Omental fat pad (tissue), 4 donors: ENCODE data around the gene RFT1. TPM values are rescaled to one million over a fixed set of nuclear protein-coding genes. Genes with fewer than 3 reads are reported as not detected.
"Not testable (repeated sequence)": the region's sequence is repeated elsewhere in the genome, so short reads cannot be mapped to it uniquely, and the experiment has no call there.

ENCODE experiments used
- ATAC-seq: fragments of 150-250 bp; one replicate; pipeline ENCODE4 v1.9.1; 2016; ENCODE audit warnings: mild to moderate bottlenecking, moderate library complexity; ENCODE audit not compliant: low FRiP score
- DNase-seq: peaks from one replicate; pipeline ENCODE4 v3.0.0-alpha.2; 2019; ENCODE audit warnings: low spot score
- CTCF ChIP-seq, 3 donors: fragments of 450-650 bp; IDR thresholded peaks; one replicate each; pipeline ENCODE4 v1.5.1; 2016 to 2017; ENCODE audit warnings: antibody characterized with exemption in 3 of 3, mild to moderate bottlenecking in 3 of 3, moderate library complexity in 2 of 3
- total RNA-seq, 4 donors: library from RNA; depleted of rRNA; stranded (reverse); fragments of >200 nt; gene quantifications; one replicate each; pipeline ENCODE4 v1.1.0, GENCODE V29; 2016

The RFT1 gene
- total RNA-seq, 4 donors from 2014 or later: 9.1 to 14.0 (median 10.5) TPM

GRCh38 chr3:53068176-53068575 is 62.1 kb downstream of the RFT1 start:
- DNase-seq (no peak), ATAC-seq (no peak)
- no peak for TF ChIP-seq CTCF (IDR thresholded peaks at IDR 0.05)

GRCh38 chr3:53067567-53067966 is 62.7 kb downstream of the RFT1 start:
- TF ChIP-seq CTCF (IDR thresholded peaks at IDR 0.05): no peak
- ATAC-seq: no peak
- no peak for DNase-seq

DNA sequence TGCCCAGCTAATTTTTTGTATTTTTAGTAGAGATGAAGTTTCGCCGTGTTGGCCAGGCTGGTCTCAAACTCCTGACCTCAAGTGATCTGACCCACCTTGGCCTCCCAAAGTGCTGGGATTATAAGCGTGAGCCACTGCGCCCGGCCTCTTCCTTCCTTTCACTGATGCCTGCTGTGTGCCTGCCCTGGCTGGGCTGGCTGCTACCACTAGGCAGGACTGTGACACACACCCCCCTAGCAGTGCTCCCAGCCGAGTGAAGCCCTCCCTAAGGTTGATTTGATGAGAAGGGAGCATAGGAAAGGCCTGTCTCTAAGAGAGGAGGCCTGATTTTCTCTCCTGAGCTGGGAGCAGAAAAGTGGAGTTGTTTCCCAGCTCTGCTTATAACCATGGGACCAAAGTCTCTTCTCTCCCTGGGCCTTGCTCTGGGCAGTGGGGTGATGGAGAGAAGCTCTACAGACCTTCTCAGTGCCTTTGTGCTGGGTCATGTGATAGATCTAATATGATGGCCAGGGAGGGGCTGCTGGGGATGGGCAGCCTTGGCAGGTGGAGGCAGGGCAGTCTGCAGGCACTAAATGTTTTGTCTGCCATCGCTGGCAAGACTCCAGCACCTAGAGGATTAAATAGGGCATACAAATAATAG is 64.3 kb downstream of the RFT1 start:
- no peak for DNase-seq
- no peak for TF ChIP-seq CTCF (IDR thresholded peaks at IDR 0.05)
- ATAC-seq: no peak

- no peak for TF ChIP-seq CTCF (IDR thresholded peaks at IDR 0.05)
- ATAC-seq (no peak), DNase-seq (no peak)
Observed at GRCh38 chr3:53062905-53063304, 67.3 kb downstream of the RFT1 start.

DNA sequence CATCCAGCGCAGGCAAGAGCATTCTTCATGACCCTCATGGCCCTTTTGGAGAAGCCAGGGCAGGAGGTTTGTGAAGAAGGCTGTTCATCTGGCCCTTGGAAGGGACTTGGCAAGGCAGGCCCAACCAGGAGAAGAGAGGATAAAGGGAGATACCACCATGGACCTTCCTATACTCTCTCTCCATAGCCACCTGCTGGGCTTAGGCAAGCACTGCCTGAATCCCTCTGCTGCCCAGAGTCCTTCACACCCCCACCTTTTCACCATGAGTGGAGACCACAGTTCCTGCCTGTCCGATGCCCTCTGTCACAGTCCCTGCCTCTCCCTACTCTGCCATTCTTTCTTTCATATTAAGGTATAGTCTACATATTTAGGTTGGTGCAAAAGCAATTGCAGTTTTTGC is 73.8 kb downstream of the RFT1 start:
- ATAC-seq (no peak), DNase-seq (no peak)
- TF ChIP-seq CTCF (IDR thresholded peaks at IDR 0.05): no peak

DNA sequence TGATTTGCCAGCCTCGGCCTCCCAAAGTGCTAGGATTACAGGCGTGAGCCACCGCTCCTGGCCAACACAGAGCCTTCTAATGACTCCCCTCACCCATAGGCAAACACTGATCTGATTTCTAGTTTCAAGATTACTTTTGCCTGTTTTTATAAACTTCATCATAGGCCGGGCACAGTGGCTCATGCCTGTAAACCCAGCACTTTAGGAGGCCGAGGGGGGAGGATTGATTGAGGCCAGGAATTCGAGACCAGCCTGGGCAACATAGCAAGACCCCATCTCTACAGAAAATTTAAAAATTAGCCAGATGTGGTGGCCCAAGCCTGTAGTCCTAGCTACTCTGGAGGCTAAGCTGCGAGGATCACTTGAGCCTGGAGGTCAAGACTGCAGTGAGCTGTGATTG is 76.0 kb downstream of the RFT1 start:
- DNase-seq, ATAC-seq: not testable (repeated sequence)

- no peak for ATAC-seq
- no peak for DNase-seq
- no peak for TF ChIP-seq CTCF (IDR thresholded peaks at IDR 0.05)
Observed at GRCh38 chr3:53051929-53052328, 78.3 kb downstream of the RFT1 start.
